IMR-90 (cell line): ENCODE results near the gene OR2F2. TPM values are rescaled to one million over a fixed set of nuclear protein-coding genes. Genes with fewer than 3 reads are reported as not detected.

ENCODE experiments used
- polyA plus RNA-seq, 3 experiments: library from polyadenylated mRNA; depleted of rRNA; stranded (reverse); fragments of >200 nt; gene quantifications; 2 replicates each; pipeline ENCODE4 v1.2.3, GENCODE V29; 2012; ENCODE audit warnings: low replicate concordance in 1 of 3
- total RNA-seq: library from RNA; depleted of rRNA; stranded (reverse); fragments of >200 nt; gene quantifications from 2 replicates; pipeline ENCODE4 v1.2.3, GENCODE V29; 2012; rRNA removed

OR2F2 gene
- total and polyA plus RNA-seq, 2 of the 4 experiments (the other 2 are of a cell fraction), result not detected

Other genes with a start within 250 kb of the OR2F2 start
- under 0.01 and 0.18 TPM in 2 replicates for gene CTAGE6, start 177.5 kb upstream of the OR2F2 start, total RNA-seq
- 0.10 TPM in 1 of 2 replicates, not detected in the other for gene CTAGE6, start 177.5 kb upstream of the OR2F2 start, polyA plus RNA-seq (2012; rRNA removed)
- gene TCAF1, start 33.1 kb upstream of the OR2F2 start, total RNA-seq, result 86.4 and 91.8 TPM in 2 replicates
- gene TCAF1, start 33.1 kb upstream of the OR2F2 start, polyA plus RNA-seq (2012; rRNA removed), result 35.1 and 39.3 TPM in 2 replicates
- gene OR2F1, start 19.6 kb downstream of the OR2F2 start, total RNA-seq, result not detected in 2 replicates
- gene OR2F1, start 19.6 kb downstream of the OR2F2 start, polyA plus RNA-seq (2012; rRNA removed), result not detected in 2 replicates
- not detected in 2 replicates for gene OR6B1, start 65.1 kb downstream of the OR2F2 start, total RNA-seq
- gene OR6B1, start 65.1 kb downstream of the OR2F2 start, polyA plus RNA-seq (2012; rRNA removed), result not detected in 2 replicates
- gene OR2A5, start 113.7 kb downstream of the OR2F2 start, total RNA-seq, result not detected in 2 replicates
- gene OR2A5, start 113.7 kb downstream of the OR2F2 start, polyA plus RNA-seq (2012; rRNA removed), result not detected in 2 replicates
- gene OR2A25, start 134.6 kb downstream of the OR2F2 start, total RNA-seq, result not detected in 2 replicates
- gene OR2A25, start 134.6 kb downstream of the OR2F2 start, polyA plus RNA-seq (2012; rRNA removed), result not detected in 2 replicates
- gene OR2A12, start 151.0 kb downstream of the OR2F2 start, total RNA-seq, result not detected in 2 replicates
- gene OR2A12, start 151.0 kb downstream of the OR2F2 start, polyA plus RNA-seq (2012; rRNA removed), result not detected in 2 replicates
- gene OR2A2, start 174.3 kb downstream of the OR2F2 start, total RNA-seq, result not detected in 2 replicates
- not detected in 2 replicates for gene OR2A2, start 174.3 kb downstream of the OR2F2 start, polyA plus RNA-seq (2012; rRNA removed)
- not detected in 2 replicates for gene OR2A14, start 187.9 kb downstream of the OR2F2 start, total RNA-seq
- gene OR2A14, start 187.9 kb downstream of the OR2F2 start, polyA plus RNA-seq (2012; rRNA removed), result not detected in 2 replicates
- not detected in 2 replicates for gene CTAGE4, start 248.2 kb downstream of the OR2F2 start, total RNA-seq
- gene CTAGE4, start 248.2 kb downstream of the OR2F2 start, polyA plus RNA-seq (2012; rRNA removed), result 0.03 TPM in 1 of 2 replicates, not detected in the other